ENCODE results near the gene BCAS3. TPM values are rescaled to one million over a fixed set of nuclear protein-coding genes. Genes with fewer than 3 reads are reported as not detected.

Gene BCAS3
- total and polyA plus RNA-seq, 2 donors (not counting 1 experiment from before 2014, with no cell fraction given) = 13.9 to 73.4 TPM

DNA sequence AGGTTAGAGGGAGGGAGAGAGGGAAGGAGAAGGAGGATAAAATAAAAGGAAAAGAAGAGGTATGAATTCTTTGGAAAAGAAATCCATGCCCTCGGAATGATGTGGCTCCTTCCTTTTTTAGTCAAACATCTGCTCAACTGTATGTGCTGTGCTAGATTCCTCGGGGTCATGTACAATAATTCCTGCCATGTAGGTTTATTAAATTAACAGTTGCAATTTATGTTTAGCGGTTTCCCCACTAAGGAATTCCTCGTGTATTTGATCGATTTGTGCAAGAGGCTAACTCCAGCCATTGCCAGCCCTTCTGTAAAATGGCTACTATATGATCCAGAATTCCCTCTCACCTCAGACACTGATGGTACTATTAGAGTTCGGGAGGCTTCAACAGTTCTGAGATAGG lies 639.0 kb downstream of the BCAS3 start:
- no peaks in the 10 kb centered on the region for H4K20me1 ChIP-seq (ENCODE audit: control insufficient read depth, insufficient read depth, low read length, poor library complexity, severe bottlenecking)
- no peaks in the 10 kb centered on the region for H3K79me2 ChIP-seq (ENCODE audit: control insufficient read depth, insufficient read depth, low read length)
- ATAC-seq (ENCODE audit: low read depth) (no peak), DNase-seq (no peak)
- H3K36me3 ChIP-seq (replicated peaks in 1 of 2; ENCODE audit: control extremely low read depth in 1 of 2, control insufficient read depth in 1 of 2, extremely low read depth in 1 of 2, insufficient read depth in 2 of 2, low read length in 1 of 2) = no peaks in the 10 kb centered on the region
- no peaks in the 10 kb centered on the region for H3K4me1 ChIP-seq (ENCODE audit: control insufficient read depth in 2 of 2, insufficient read depth in 2 of 2, low read length in 2 of 2)
- no peak overlapping the region for H3K4me3 ChIP-seq (ENCODE audit: control extremely low read depth in 1 of 5, extremely low read depth in 1 of 5, insufficient read depth in 1 of 5, low read depth in 2 of 5, low read length in 4 of 5)
- H2AFZ ChIP-seq (ENCODE audit: insufficient read depth, low read depth, low read length, poor library complexity, severe bottlenecking) = no peak overlapping the region
- H3K27ac Mint-ChIP-seq = no peak overlapping the region
- no peaks in the 10 kb centered on the region for H3K27me3 ChIP-seq (replicated peaks in 1 of 4; ENCODE audit: control extremely low read depth in 1 of 4, control insufficient read depth in 3 of 4, insufficient read depth in 4 of 4, low read length in 3 of 4)
- no peak for TF ChIP-seq CTCF (IDR thresholded peaks at IDR 0.05)
- no peak for TF ChIP-seq EZH2 (IDR thresholded peaks at IDR 0.05; ENCODE audit: borderline replicate concordance, insufficient read depth, low read depth, low read length, poor library complexity, severe bottlenecking)
- ChIA-PET CTCF (no interaction called here), POLR2A (no interaction called here)
- no peak overlapping the region for H3K9ac ChIP-seq (ENCODE audit: low read length)
- H3K9me3 Mint-ChIP-seq (ENCODE audit: insufficient read depth) = no peaks in the 10 kb centered on the region
- whole genome bisulfite sequencing (ENCODE audit: insufficient coverage) = 86% methylated on average over 3 of the region's 6 CpGs
- H3K9me3 ChIP-seq (ENCODE audit: control extremely low read depth in 1 of 3, control insufficient read depth in 2 of 3, insufficient read depth in 1 of 3, low read length in 2 of 3) = peaks cover 0 to 2% (median 0%) of the 10 kb centered on the region in 3 donors
- H3K27ac ChIP-seq (ENCODE audit: low read length in 2 of 2) = no peak overlapping the region
- no peak overlapping the region for H3K4me2 ChIP-seq (replicated peaks; ENCODE audit: low read depth, low read length, poor library complexity, severe bottlenecking)
- no peaks in the 10 kb centered on the region for H3K4me1 Mint-ChIP-seq
- H3K27me3 Mint-ChIP-seq = no peaks in the 10 kb centered on the region
- intact Hi-C loops (cut with micrococcal nuclease) = no loop called here
- no peak overlapping the region for H3K4me3 Mint-ChIP-seq

- H3K27me3 ChIP-seq (replicated peaks in 1 of 4; ENCODE audit: control extremely low read depth in 1 of 4, control insufficient read depth in 3 of 4, insufficient read depth in 4 of 4, low read length in 3 of 4) = no peaks in the 10 kb centered on the region
- no peaks in the 10 kb centered on the region for H3K9me3 Mint-ChIP-seq (ENCODE audit: insufficient read depth)
- peaks cover 0 to 2% (median 0%) of the 10 kb centered on the region in 3 donors for H3K9me3 ChIP-seq (ENCODE audit: control extremely low read depth in 1 of 3, control insufficient read depth in 2 of 3, insufficient read depth in 1 of 3, low read length in 2 of 3)
- no peak overlapping the region for H3K4me3 Mint-ChIP-seq
- no peaks in the 10 kb centered on the region for H4K20me1 ChIP-seq (ENCODE audit: control insufficient read depth, insufficient read depth, low read length, poor library complexity, severe bottlenecking)
- no peak for ATAC-seq (ENCODE audit: low read depth)
- no peak overlapping the region for H3K27ac Mint-ChIP-seq
- no peaks in the 10 kb centered on the region for H3K27me3 Mint-ChIP-seq
- intact Hi-C loops (cut with micrococcal nuclease) = no loop called here
- ChIA-PET POLR2A (no interaction called here), CTCF (no interaction called here)
- no peaks in the 10 kb centered on the region for H3K4me1 Mint-ChIP-seq
- no peaks in the 10 kb centered on the region for H3K4me1 ChIP-seq (ENCODE audit: control insufficient read depth in 2 of 2, insufficient read depth in 2 of 2, low read length in 2 of 2)
- TF ChIP-seq EZH2 (IDR thresholded peaks at IDR 0.05; ENCODE audit: borderline replicate concordance, insufficient read depth, low read depth, low read length, poor library complexity, severe bottlenecking) (no peak), CTCF (IDR thresholded peaks at IDR 0.05) (no peak)
- H3K4me2 ChIP-seq (replicated peaks; ENCODE audit: low read depth, low read length, poor library complexity, severe bottlenecking) = no peak overlapping the region
- H3K9ac ChIP-seq (ENCODE audit: low read length) = no peak overlapping the region
- DNase-seq = no peak
- H3K36me3 ChIP-seq (replicated peaks in 1 of 2; ENCODE audit: control extremely low read depth in 1 of 2, control insufficient read depth in 1 of 2, extremely low read depth in 1 of 2, insufficient read depth in 2 of 2, low read length in 1 of 2) = no peaks in the 10 kb centered on the region
- H3K4me3 ChIP-seq (ENCODE audit: control extremely low read depth in 1 of 5, extremely low read depth in 1 of 5, insufficient read depth in 1 of 5, low read depth in 2 of 5, low read length in 4 of 5) = no peak overlapping the region
- H2AFZ ChIP-seq (ENCODE audit: insufficient read depth, low read depth, low read length, poor library complexity, severe bottlenecking) = no peak overlapping the region
- no peaks in the 10 kb centered on the region for H3K79me2 ChIP-seq (ENCODE audit: control insufficient read depth, insufficient read depth, low read length)
- over 99% methylated on average over 8 of the region's 11 CpGs for WGBS (ENCODE audit: insufficient coverage)
- H3K27ac ChIP-seq (ENCODE audit: low read length in 2 of 2) = no peak overlapping the region
These were observed 640.1 kb downstream of the BCAS3 start for GRCh38 chr17:61317779-61318178.
